DMS53 (cell line): ENCODE measurements around the gene LRPAP1.
"Not testable (repeated sequence)": the region's sequence is repeated elsewhere in the genome, so short reads cannot be mapped to it uniquely, and the experiment has no call there.

Experiments used
- DNase-seq: peaks from one replicate; lab custom pipeline; 2025; lab: John Stamatoyannopoulos, UW

LRPAP1 gene

GRCh38 chr4:3518511-3518880 lies 13.7 kb downstream of the LRPAP1 start:
- DNase-seq, result no peak

GRCh38 chr4:3517731-3518510 lies 14.3 kb downstream of the LRPAP1 start:
- DNase-seq, result no peak

- no peak for DNase-seq
Measured at GRCh38 chr4:3516836-3517730, 15.1 kb downstream of the LRPAP1 start.

- no peak for DNase-seq
Measured at GRCh38 chr4:3516061-3516835, 16.0 kb downstream of the LRPAP1 start.

GRCh38 chr4:3515646-3516045 lies 16.6 kb downstream of the LRPAP1 start:
- no peak for DNase-seq

GRCh38 chr4:3514806-3515501 lies 17.3 kb downstream of the LRPAP1 start:
- peak; percentile 41 for DNase-seq

- DNase-seq, result no peak
Measured at GRCh38 chr4:3514221-3514780, 17.9 kb downstream of the LRPAP1 start.

GRCh38 chr4:3513807-3514206 lies 18.4 kb downstream of the LRPAP1 start:
- no peak for DNase-seq

GRCh38 chr4:3512719-3513118 lies 19.5 kb downstream of the LRPAP1 start:
- no peak for DNase-seq

GRCh38 chr4:3512279-3512678 lies 19.9 kb downstream of the LRPAP1 start:
- no peak for DNase-seq

GRCh38 chr4:3511601-3512000 lies 20.6 kb downstream of the LRPAP1 start:
- not testable (repeated sequence) for DNase-seq

GRCh38 chr4:3511187-3511586 lies 21.0 kb downstream of the LRPAP1 start:
- no peak for DNase-seq

- DNase-seq, result no peak
Measured at GRCh38 chr4:3510481-3510880, 21.7 kb downstream of the LRPAP1 start.

GRCh38 chr4:3508542-3508941 lies 23.7 kb downstream of the LRPAP1 start:
- no peak for DNase-seq

GRCh38 chr4:3505231-3505630 lies 27.0 kb downstream of the LRPAP1 start:
- no peak for DNase-seq

GRCh38 chr4:3502941-3503936 lies 29.0 kb downstream of the LRPAP1 start:
- DNase-seq, result no peak

- DNase-seq, result no peak
Measured at GRCh38 chr4:3501825-3502425, 30.3 kb downstream of the LRPAP1 start.

- no peak for DNase-seq
Measured at GRCh38 chr4:3501126-3501824, 30.9 kb downstream of the LRPAP1 start.

- DNase-seq, result no peak
Measured at GRCh38 chr4:3500634-3501101, 31.6 kb downstream of the LRPAP1 start.
